ENCODE results near the gene MEST.
"Not testable (repeated sequence)": the region's sequence is repeated elsewhere in the genome, so short reads cannot be mapped to it uniquely, and the experiment has no call there.

Gene MEST, protein sequence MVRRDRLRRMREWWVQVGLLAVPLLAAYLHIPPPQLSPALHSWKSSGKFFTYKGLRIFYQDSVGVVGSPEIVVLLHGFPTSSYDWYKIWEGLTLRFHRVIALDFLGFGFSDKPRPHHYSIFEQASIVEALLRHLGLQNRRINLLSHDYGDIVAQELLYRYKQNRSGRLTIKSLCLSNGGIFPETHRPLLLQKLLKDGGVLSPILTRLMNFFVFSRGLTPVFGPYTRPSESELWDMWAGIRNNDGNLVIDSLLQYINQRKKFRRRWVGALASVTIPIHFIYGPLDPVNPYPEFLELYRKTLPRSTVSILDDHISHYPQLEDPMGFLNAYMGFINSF

DNA sequence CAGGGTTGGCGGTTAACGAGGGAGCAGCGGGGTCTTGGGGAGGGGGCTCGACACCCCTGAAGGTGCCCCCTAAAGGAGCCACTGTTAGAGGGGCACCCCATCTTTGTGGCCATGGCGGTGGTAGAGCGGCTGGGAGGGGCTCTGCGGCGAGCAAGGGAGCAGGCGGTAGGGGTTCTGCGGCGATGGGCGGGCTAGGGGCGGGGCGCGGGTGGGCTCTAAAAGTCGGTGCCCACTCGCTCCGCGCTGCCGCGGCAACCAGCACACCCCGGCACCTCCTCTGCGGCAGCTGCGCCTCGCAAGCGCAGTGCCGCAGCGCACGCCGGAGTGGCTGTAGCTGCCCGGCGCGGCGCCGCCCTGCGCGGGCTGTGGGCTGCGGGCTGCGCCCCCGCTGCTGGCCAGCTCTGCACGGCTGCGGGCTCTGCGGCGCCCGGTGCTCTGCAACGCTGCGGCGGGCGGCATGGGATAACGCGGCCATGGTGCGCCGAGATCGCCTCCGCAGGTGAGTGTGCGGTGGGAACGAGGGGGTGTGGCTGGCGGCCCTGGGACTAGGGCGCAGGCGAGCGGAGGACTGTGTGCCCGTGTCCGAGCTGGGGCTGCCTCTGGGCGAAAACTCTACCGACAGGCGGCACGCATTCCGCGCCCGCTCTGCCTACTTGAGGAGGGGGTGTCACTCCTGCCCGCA lies at the start of gene MEST:
Gene MEST (plus strand): TSS at position 245 of the 682 bp plus-strand sequence. CDS start 229 bp downstream, at position 474.
- DNase-seq (ENCODE audit: insufficient read length, low spot score) (no peak), FAIRE-seq (no peak)
- TF ChIP-seq CTCF (IDR thresholded peaks at IDR 0.05; ENCODE audit: insufficient read depth, missing control alignments): no peak

DNA sequence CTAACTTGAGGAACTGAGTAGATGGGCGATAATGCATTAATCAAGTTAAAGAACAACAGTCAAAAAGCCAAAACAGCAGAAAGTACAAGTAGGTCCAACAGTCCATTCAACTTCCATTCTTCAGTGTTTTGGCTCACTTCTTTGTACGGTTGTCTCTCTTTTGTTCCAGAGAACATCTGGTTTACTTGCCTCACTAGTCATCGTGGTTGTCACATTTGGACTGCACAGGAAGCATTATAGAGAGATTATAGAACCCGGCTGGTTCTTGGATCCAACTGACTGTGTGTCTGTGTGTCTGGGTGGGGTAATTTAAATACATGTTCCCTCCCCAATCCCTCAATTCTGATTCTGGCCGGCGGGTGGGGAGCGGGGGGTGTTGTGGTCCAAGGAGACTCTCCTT lies 49.3 kb upstream of the MEST start:
- FAIRE-seq: no peak
- no peak for TF ChIP-seq CTCF (IDR thresholded peaks at IDR 0.05; ENCODE audit: insufficient read depth, missing control alignments)

DNA sequence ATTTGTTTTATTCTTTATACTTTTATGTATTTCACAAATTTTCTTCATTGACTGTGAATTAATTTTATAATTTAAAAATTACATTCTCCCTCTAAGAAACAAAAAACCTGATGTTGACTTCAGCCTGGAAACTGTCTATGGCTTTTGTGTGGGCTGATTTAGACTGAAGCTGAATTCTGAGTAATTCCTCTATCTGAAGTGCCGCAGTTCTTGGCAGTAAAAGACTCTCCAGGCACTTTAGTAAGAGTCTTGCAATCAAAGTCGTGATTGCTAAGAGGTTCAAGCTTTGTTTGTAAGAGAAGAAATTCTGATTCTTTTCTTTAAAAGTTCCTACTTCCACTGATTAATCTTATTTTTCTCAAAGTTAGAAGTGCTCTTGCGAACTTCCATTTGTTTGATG lies 47.7 kb upstream of the MEST start:
- FAIRE-seq: no peak

More for the DNA sequence above, 49.3 kb upstream of the MEST start:
- no peak for DNase-seq (ENCODE audit: insufficient read length, low spot score)

DNA sequence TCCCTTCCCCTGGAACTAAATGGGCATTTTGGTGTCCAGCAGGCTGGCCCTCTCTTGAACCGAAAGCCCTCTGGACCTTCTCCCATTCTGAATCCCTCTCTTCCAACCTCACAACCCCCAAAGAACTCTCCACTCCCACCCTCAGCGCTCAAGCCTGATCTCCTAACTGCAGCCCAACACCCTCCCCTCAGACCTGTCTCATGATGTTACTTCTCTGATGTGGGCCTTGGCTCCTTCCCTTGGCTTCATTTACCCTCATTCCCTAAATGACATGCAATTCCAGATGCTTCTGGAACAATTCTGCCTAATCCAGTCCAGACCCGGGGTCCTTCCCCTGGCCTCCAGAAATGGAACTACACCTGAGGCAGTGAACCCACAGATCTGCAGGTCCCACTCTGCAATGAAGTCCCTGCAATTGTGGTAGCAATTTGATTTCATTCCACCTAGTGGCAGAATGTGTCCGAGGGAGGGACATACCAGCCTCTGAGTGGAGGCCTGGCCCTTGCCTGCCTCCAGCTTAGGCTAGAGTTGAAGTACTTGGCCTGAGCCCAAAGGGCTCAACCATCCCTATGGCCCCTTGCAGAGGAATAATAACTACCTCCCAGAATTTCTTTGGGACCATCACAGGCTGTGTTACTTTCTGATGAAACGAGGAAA lies 47.0 kb upstream of the MEST start:
- no peak for TF ChIP-seq CTCF (IDR thresholded peaks at IDR 0.05; ENCODE audit: insufficient read depth, missing control alignments)
- FAIRE-seq (no peak), DNase-seq (ENCODE audit: insufficient read length, low spot score) (no peak)

More for the DNA sequence above, 47.7 kb upstream of the MEST start:
- TF ChIP-seq CTCF (IDR thresholded peaks at IDR 0.05; ENCODE audit: insufficient read depth, missing control alignments): no peak
- DNase-seq (ENCODE audit: insufficient read length, low spot score): no peak

GRCh38 chr7:130446259-130446658 lies 45.6 kb upstream of the MEST start:
- DNase-seq (ENCODE audit: insufficient read length, low spot score) (no peak), FAIRE-seq (no peak)
- no peak for TF ChIP-seq CTCF (IDR thresholded peaks at IDR 0.05; ENCODE audit: insufficient read depth, missing control alignments)

- FAIRE-seq; DNase-seq (ENCODE audit: insufficient read length, low spot score): not testable (repeated sequence)
Observed at GRCh38 chr7:130451344-130451743, 40.5 kb upstream of the MEST start.

GRCh38 chr7:130452951-130453350 lies 38.9 kb upstream of the MEST start:
- no peak for TF ChIP-seq CTCF (IDR thresholded peaks at IDR 0.05; ENCODE audit: insufficient read depth, missing control alignments)
- no peak for DNase-seq (ENCODE audit: insufficient read length, low spot score)
- FAIRE-seq: no peak

Measured in D721Med (cell line).